OCI-LY3 (cell line): ENCODE results near the gene FNIP1.

Experiments used
- H2AFZ ChIP-seq: fragments of 200-600, 300-600 bp; shearing (Covaris generic); 2 replicates; pipeline ENCODE4 v1.6.0; 2014; ENCODE audit warnings: antibody characterized with exemption, low read depth, low read length
- H3K27ac ChIP-seq: fragments of 200-600, 300-600 bp; sonication (generic); 2 replicates; pipeline ENCODE4 v1.5.1; 2014; ENCODE audit warnings: mild to moderate bottlenecking, low read length, moderate library complexity, mixed read lengths
- H3K27me3 ChIP-seq: fragments of 200-600, 300-600 bp; sonication (generic); 2 replicates; pipeline ENCODE4 v1.6.1; 2014; ENCODE audit warnings: low read depth, low read length, mixed read lengths
- H3K36me3 ChIP-seq: fragments of 200-600, 300-600 bp; sonication (generic); replicated peaks from 2 replicates; pipeline ENCODE3; 2014; ENCODE audit warnings: low read depth, low read length, mixed read lengths
- H3K4me1 ChIP-seq: fragments of 300-600, 200-600 bp; sonication (generic); 2 replicates; pipeline ENCODE4 v1.6.1; 2014; ENCODE audit warnings: low read length, mixed read lengths
- H3K4me2 ChIP-seq: fragments of 200-600, 300-600 bp; sonication (generic); 2 replicates; pipeline ENCODE4 v1.6.1; 2014; ENCODE audit warnings: low read length, mixed read lengths
- H3K4me3 ChIP-seq: fragments of 300-600, 200-600 bp; sonication (generic); 2 replicates; pipeline ENCODE4 v1.5.1; 2014; ENCODE audit warnings: antibody characterized with exemption, mild to moderate bottlenecking, low read length, moderate library complexity
- H3K79me2 ChIP-seq: fragments of 300-600, 200-600 bp; shearing (Covaris generic); 2 replicates; pipeline ENCODE4 v1.6.1; 2014; ENCODE audit warnings: mild to moderate bottlenecking, low read length, mixed read lengths
- H3K9ac ChIP-seq: fragments of 300-600, 200-600 bp; shearing (Covaris generic); 2 replicates; pipeline ENCODE4 v1.6.0; 2014; ENCODE audit warnings: mild to moderate bottlenecking, low read length, moderate library complexity
- H3K9me3 ChIP-seq: fragments of 200-600, 300-600 bp; shearing (Covaris generic); 2 replicates; pipeline ENCODE4 v1.6.1; 2014; ENCODE audit warnings: low read length, mixed read lengths; ENCODE audit not compliant: insufficient read depth
- H4K20me1 ChIP-seq: fragments of 200-600, 300-600 bp; sonication (generic); 2 replicates; pipeline ENCODE4 v1.6.1; 2016; ENCODE audit warnings: low read length, mixed read lengths; ENCODE audit not compliant: insufficient read depth
- EZH2phosphoT487 ChIP-seq: fragments of 200-600 bp; shearing (Covaris generic); IDR thresholded peaks from 2 replicates; pipeline ENCODE4 v1.6.1; 2018; ENCODE audit warnings: antibody characterized with exemption, mixed run types, low read depth
- TF ChIP-seq, protein P1 (sequence below): fragments of 200-600, 300-600 bp; sonication (generic); IDR thresholded peaks from 2 replicates; pipeline ENCODE4 v1.5.1; 2014; ENCODE audit warnings: antibody characterized with exemption, low read length, low read depth

The FNIP1 gene

DNA sequence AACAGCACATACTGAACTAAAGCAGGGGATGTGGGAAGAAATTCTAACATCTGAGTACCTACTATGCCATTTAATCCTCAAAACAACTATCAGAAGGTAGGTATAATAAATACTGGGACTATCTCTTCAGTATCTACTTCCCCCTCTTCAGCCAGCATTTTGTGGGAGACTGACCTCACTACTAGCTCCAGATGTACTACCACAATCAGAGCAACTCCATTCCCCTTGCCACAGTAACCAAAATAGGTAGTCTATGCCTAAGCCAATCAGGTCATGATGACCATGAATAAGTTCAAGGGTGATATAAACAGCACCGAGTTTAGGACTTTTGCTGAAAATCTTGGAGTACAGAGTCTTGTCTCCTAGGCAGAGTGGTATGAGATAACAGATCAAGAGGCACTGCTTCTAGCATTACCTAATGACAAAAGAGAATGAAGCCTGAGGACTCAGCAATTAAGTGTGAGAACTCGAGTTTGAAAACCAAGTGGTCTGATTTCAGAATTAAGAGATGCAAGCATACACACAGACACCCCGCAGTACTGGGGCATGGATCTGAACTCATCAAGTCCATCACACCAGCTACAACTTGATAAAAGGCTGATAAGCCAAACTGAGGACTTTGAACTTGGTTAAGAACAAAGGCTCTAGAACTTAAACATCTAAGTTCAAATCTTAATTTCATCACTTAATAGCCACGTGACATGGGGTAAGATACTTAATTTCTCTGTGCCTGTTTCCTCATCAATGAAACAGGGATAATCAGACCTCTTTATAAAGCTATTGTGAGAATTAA, 9.7 kb downstream of the FNIP1 start:
- Histone ChIP-seq H4K20me1 (peaks cover 71% of the 10 kb centered on the region), H3K4me3 (no peak overlapping the region), H3K4me2 (no peak overlapping the region), H3K27me3 (no peaks in the 10 kb centered on the region), H3K9ac (no peak overlapping the region), H3K79me2 (peaks cover 88% of the 10 kb centered on the region), H3K27ac (no peak overlapping the region), H3K9me3 (no peaks in the 10 kb centered on the region), H2AFZ (no peak overlapping the region), H3K36me3 (no peaks in the 10 kb centered on the region), H3K4me1 (no peaks in the 10 kb centered on the region)
- no peak for TF ChIP-seq EZH2phosphoT487
- TF ChIP-seq, protein P1, sequence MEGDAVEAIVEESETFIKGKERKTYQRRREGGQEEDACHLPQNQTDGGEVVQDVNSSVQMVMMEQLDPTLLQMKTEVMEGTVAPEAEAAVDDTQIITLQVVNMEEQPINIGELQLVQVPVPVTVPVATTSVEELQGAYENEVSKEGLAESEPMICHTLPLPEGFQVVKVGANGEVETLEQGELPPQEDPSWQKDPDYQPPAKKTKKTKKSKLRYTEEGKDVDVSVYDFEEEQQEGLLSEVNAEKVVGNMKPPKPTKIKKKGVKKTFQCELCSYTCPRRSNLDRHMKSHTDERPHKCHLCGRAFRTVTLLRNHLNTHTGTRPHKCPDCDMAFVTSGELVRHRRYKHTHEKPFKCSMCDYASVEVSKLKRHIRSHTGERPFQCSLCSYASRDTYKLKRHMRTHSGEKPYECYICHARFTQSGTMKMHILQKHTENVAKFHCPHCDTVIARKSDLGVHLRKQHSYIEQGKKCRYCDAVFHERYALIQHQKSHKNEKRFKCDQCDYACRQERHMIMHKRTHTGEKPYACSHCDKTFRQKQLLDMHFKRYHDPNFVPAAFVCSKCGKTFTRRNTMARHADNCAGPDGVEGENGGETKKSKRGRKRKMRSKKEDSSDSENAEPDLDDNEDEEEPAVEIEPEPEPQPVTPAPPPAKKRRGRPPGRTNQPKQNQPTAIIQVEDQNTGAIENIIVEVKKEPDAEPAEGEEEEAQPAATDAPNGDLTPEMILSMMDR, result no peak

- H3K79me2 ChIP-seq, result peaks cover 90% of the 10 kb centered on the region
- H4K20me1 ChIP-seq, result peaks cover 61% of the 10 kb centered on the region
- no peaks in the 10 kb centered on the region for H3K4me1 ChIP-seq
- no peak overlapping the region for H3K4me2 ChIP-seq
- H3K27ac ChIP-seq, result no peak overlapping the region
- H2AFZ ChIP-seq, result no peak overlapping the region
- no peaks in the 10 kb centered on the region for H3K36me3 ChIP-seq
- no peaks in the 10 kb centered on the region for H3K27me3 ChIP-seq
- H3K9me3 ChIP-seq, result no peaks in the 10 kb centered on the region
- H3K9ac ChIP-seq, result no peak overlapping the region
- TF ChIP-seq, protein P1, result no peak
- no peak for TF ChIP-seq EZH2phosphoT487
- H3K4me3 ChIP-seq, result no peak overlapping the region
Measured at GRCh38 chr5:131786036-131786435, 10.8 kb downstream of the FNIP1 start.

GRCh38 chr5:131783874-131784273, 12.9 kb downstream of the FNIP1 start:
- Histone ChIP-seq H3K36me3 (no peaks in the 10 kb centered on the region), H3K9me3 (no peaks in the 10 kb centered on the region), H3K27me3 (no peaks in the 10 kb centered on the region), H3K4me3 (no peak overlapping the region), H3K9ac (no peak overlapping the region), H3K27ac (no peak overlapping the region), H2AFZ (no peak overlapping the region), H3K4me2 (no peak overlapping the region), H3K79me2 (peaks cover 81% of the 10 kb centered on the region), H4K20me1 (peaks cover 50% of the 10 kb centered on the region), H3K4me1 (no peaks in the 10 kb centered on the region)
- TF ChIP-seq, protein P1, result no peak
- TF ChIP-seq EZH2phosphoT487, result no peak

DNA sequence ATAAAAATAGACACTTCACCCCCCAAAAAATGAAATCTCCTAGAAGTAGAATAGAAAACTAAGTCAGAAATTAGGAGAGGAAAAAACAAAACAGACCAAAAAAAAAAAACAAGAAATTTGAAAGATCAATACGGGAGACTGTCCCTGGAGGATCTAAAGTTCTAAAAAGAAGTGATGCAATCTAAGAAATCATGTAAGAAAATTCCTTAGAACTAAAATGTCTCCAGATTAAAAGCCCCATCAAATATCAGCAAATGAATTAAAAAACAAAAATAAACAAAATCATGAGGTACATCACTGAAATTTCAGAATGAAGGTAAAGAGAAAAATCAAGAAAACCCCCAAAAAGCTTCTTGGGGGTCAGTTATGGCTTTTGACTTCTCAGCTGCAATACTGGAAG, 13.5 kb downstream of the FNIP1 start:
- Histone ChIP-seq H3K27me3 (no peaks in the 10 kb centered on the region), H3K9ac (no peak overlapping the region), H3K27ac (no peak overlapping the region), H3K4me2 (no peak overlapping the region), H3K4me3 (no peak overlapping the region), H3K9me3 (no peaks in the 10 kb centered on the region), H3K36me3 (no peaks in the 10 kb centered on the region), H3K79me2 (peaks cover 77% of the 10 kb centered on the region), H2AFZ (no peak overlapping the region), H3K4me1 (no peaks in the 10 kb centered on the region), H4K20me1 (peaks cover 48% of the 10 kb centered on the region)
- TF ChIP-seq EZH2phosphoT487, result no peak
- TF ChIP-seq, protein P1, result no peak
